Measurements from ENCODE around the gene SLC33A1.
"Not testable (repeated sequence)": the region's sequence is repeated elsewhere in the genome, so short reads cannot be mapped to it uniquely, and the experiment has no call there.

The SLC33A1 gene

GRCh38 chr3:155847993-155848392 lies 6.2 kb downstream of the SLC33A1 start:
- no peak for DNase-seq (ENCODE audit: low read depth)
- no peak for TF ChIP-seq CTCF (IDR thresholded peaks at IDR 0.05; ENCODE audit: insufficient read depth, low read depth, low read length, missing control alignments)
- H3K4me3 ChIP-seq (ENCODE audit: low read length), result no peak overlapping the region

DNA sequence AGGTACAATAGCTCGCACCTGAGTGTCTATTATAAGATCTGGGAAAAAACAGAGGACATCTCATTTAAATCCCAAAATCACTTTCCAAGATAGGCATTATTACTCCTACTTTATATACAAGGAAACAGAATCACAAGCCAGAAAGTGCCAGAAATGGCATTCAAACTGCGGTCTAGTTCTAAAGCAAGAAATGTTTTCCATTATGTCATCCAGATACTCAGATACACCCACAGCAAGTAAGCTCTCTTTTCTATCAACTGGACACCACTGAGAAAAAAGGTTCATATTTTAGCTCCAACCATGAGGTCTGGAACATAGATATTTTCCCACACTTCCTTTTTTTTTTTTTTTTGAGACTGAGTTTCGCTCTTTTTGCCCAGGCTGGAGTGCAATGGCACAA lies 8.1 kb downstream of the SLC33A1 start:
- no peak overlapping the region for H3K4me3 ChIP-seq (ENCODE audit: low read length)
- no peak for TF ChIP-seq CTCF (IDR thresholded peaks at IDR 0.05; ENCODE audit: insufficient read depth, low read depth, low read length, missing control alignments)
- DNase-seq (ENCODE audit: low read depth), result no peak

DNA sequence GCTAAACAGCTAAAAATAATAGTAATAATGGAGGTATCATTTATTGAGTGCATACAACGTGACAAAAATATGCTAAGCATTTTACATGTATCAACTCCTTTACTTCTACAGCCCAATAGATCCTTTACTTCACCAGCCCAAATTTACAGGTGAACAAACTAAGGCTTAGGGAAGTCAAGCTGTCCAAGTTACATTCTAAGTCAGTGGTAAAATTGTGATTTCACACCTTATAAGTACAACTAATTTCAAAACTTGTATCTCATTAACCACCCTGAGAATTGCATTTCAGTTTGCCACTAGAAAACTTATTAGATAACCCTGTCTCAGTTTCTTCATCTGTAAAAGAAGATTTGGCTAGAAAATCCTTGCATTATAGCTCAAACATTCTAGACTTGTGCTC lies 10.7 kb downstream of the SLC33A1 start:
- TF ChIP-seq CTCF (IDR thresholded peaks at IDR 0.05; ENCODE audit: insufficient read depth, low read depth, low read length, missing control alignments), result no peak

GRCh38 chr3:155835341-155836071 lies 18.7 kb downstream of the SLC33A1 start:
- no peak for DNase-seq (ENCODE audit: low read depth)
- H3K4me3 ChIP-seq (ENCODE audit: low read length), result no peak overlapping the region
- TF ChIP-seq CTCF (IDR thresholded peaks at IDR 0.05; ENCODE audit: insufficient read depth, low read depth, low read length, missing control alignments), result no peak

More for the DNA sequence above, 10.7 kb downstream of the SLC33A1 start:
- no peak for DNase-seq (ENCODE audit: low read depth)
- no peak overlapping the region for H3K4me3 ChIP-seq (ENCODE audit: low read length)

DNA sequence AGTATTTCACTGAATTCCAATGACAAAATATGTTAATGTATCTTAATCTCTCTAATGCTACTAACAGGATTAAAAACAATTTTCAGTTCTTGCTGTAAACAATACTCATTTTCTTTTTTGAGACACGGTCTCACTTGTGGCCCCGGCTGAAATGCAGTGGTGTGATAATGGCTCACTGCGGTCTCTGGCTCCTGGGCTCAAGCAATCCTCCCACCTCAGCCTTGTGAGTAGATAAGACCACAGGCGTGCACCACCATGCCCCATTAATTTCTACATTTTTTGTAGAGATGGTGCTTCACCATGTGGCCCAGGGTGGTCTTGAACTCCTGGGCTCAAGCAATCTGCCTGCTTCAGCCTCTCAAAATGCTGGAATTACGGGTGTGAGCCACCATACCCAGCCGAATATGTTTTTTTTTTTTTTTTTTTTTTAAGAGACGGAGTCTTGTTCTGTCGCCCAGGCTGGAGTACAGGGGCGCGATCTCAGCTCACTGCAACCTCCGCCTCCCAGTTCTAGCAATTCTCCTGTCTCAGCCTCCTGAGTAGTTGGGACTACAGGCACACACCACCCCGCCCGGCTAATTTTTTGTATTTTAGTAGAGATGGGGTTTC lies 25.6 kb downstream of the SLC33A1 start:
- not testable (repeated sequence) for H3K4me3 ChIP-seq (ENCODE audit: low read length); DNase-seq (ENCODE audit: low read depth)

DNA sequence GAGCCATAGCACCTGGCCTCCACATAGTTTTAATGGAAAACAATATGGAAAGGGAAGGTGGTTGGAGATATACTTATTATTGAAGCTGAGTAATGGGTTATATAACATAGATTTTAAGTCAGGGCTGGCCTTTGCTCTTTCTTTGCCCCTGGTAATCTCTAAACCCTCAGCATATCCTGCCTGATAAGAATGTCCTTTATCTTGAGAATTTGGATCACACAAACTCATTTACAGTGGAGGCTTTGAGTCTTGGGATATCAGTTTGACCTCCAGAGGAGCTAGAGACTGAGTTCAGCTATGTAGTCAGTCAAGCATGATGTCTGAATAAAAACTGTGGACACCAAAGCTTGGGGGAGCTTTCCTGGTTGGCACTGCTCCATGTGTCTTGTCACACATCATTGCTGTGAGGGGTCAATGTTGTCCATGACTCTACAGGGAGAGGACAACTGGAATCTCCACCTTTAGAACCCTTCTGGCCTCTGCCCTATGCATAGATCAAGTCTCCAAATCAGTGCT lies 39.1 kb downstream of the SLC33A1 start:
- DNase-seq (ENCODE audit: low read depth), result no peak
- H3K4me3 ChIP-seq (ENCODE audit: low read length), result no peak overlapping the region
- no peak for TF ChIP-seq CTCF (IDR thresholded peaks at IDR 0.05; ENCODE audit: insufficient read depth, low read depth, low read length, missing control alignments)

GRCh38 chr3:155813224-155813623 lies 41.0 kb downstream of the SLC33A1 start:
- not testable (repeated sequence) for H3K4me3 ChIP-seq (ENCODE audit: low read length); DNase-seq (ENCODE audit: low read depth)

DNA sequence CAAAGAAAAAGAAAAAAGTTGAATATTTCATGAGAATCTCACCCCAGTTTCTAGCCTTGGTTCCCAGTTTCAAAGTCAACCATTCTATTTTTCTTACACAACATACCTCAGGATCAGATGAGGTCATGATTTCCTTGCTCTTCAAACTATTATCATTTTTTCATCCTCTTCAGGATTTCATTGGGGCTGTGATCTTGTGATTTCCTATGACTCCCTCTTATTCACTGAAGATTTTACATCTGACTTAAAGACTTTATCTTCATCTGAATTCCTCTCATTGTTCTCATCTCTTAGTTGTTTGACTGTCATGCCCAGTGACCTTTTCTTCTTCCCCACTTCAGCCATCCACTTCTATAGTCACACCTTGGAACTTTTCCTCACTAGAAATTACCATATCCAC lies 45.0 kb downstream of the SLC33A1 start:
- DNase-seq (ENCODE audit: low read depth), result peak; percentile 10
- H3K4me3 ChIP-seq (ENCODE audit: low read length), result no peak overlapping the region
- TF ChIP-seq CTCF (IDR thresholded peaks at IDR 0.05; ENCODE audit: insufficient read depth, low read depth, low read length, missing control alignments), result no peak

All from epithelial cell of esophagus (primary cell).